Smooth muscle cell (in vitro differentiated cells): ENCODE results near the gene POFUT2. TPM values are rescaled to one million over a fixed set of nuclear protein-coding genes. Genes with fewer than 3 reads are reported as not detected.

Experiments used
- DNase-seq: peaks from one replicate; lab custom pipeline; 2025; ENCODE audit not compliant: unreplicated experiment; lab: John Stamatoyannopoulos, UW
- H2AFZ ChIP-seq: fragments of 200-600 bp; sonication (generic); 2 replicates; pipeline ENCODE4 v1.6.0; 2016; ENCODE audit warnings: antibody characterized with exemption, low read depth, mild to moderate bottlenecking
- H3F3A ChIP-seq: fragments of 200-600 bp; sonication (generic); 2 replicates; pipeline ENCODE4 v1.6.0; 2017; ENCODE audit warnings: antibody characterized with exemption, low read depth
- H3K27ac ChIP-seq: fragments of 200-600 bp; sonication (generic); 2 replicates; pipeline ENCODE4 v1.5.1; 2016; ENCODE audit warnings: low read depth, mild to moderate bottlenecking
- H3K27me3 ChIP-seq: fragments of 200-600 bp; sonication (generic); 2 replicates; pipeline ENCODE4 v1.6.1; 2016; ENCODE audit warnings: low read depth, mild to moderate bottlenecking
- H3K36me3 ChIP-seq: fragments of 200-600 bp; sonication (generic); 2 replicates; pipeline ENCODE4 v1.5.1; 2016; ENCODE audit warnings: low read depth
- H3K4me1 ChIP-seq: fragments of 200-600 bp; sonication (generic); 2 replicates; pipeline ENCODE4 v1.5.1; 2016; ENCODE audit warnings: low read depth
- H3K4me2 ChIP-seq: fragments of 200-600 bp; sonication (generic); 2 replicates; pipeline ENCODE4 v1.6.0; 2016; ENCODE audit warnings: mild to moderate bottlenecking
- H3K4me3 ChIP-seq: fragments of 200-600 bp; sonication (generic); 2 replicates; pipeline ENCODE4 v1.5.1; 2016; ENCODE audit warnings: mild to moderate bottlenecking
- H3K79me2 ChIP-seq: fragments of 200-600 bp; sonication (generic); 2 replicates; pipeline ENCODE4 v1.6.0; 2016; ENCODE audit warnings: low read depth, mild to moderate bottlenecking
- H3K9ac ChIP-seq: fragments of 200-600 bp; sonication (generic); 2 replicates; pipeline ENCODE4 v1.6.0; 2016; ENCODE audit warnings: low read depth
- H3K9me3 ChIP-seq: fragments of 200-600 bp; sonication (generic); replicated peaks from 2 replicates; pipeline ENCODE4 v1.5.1; 2016; ENCODE audit warnings: low read depth
- H4K20me1 ChIP-seq: fragments of 200-600 bp; sonication (generic); 2 replicates; pipeline ENCODE4 v1.6.0; 2016; ENCODE audit warnings: low read depth
- CTCF ChIP-seq: fragments of 200-600 bp; sonication (generic); IDR thresholded peaks from 2 replicates; pipeline ENCODE4 v1.5.1; 2017; ENCODE audit warnings: borderline replicate concordance, mild to moderate bottlenecking, antibody characterized with exemption; ENCODE audit not compliant: insufficient read depth, poor library complexity, severe bottlenecking
- WGBS: methylation state at CpG from one replicate; pipeline ENCODE4 v1.1.7; 2016; ENCODE audit warnings: low lambda C conversion rate; 5-methylcytosine and 5-hydroxymethylcytosine counted together
- polyA plus RNA-seq: library from polyadenylated mRNA; unstranded; fragments of >200 nt; fragmentation: Nextera tagmentation; extraction: Ambion mirVana; gene quantifications from 2 replicates; pipeline ENCODE4 v1.2.1, GENCODE V29; 2016
- total RNA-seq: library from RNA; depleted of rRNA; stranded (reverse); fragments of >200 nt; gene quantifications from 2 replicates; pipeline ENCODE4 v1.2.3, GENCODE V29; 2014

Gene POFUT2
- total and polyA plus RNA-seq, 2 experiments from 2014 or later, result 32.1 to 70.0 TPM

GRCh38 chr21:45250272-45250671 lies 37.4 kb downstream of the POFUT2 start:
- H3K27me3 ChIP-seq, result peaks cover 9% of the 10 kb centered on the region
- no peak overlapping the region for H2AFZ ChIP-seq
- H3K36me3 ChIP-seq, result no peaks in the 10 kb centered on the region
- no peaks in the 10 kb centered on the region for H3K4me1 ChIP-seq
- no peak overlapping the region for H3K4me2 ChIP-seq
- H3K79me2 ChIP-seq, result no peaks in the 10 kb centered on the region
- no peak overlapping the region for H3K27ac ChIP-seq
- H4K20me1 ChIP-seq, result no peaks in the 10 kb centered on the region
- 94% methylated on average over 3 of the region's 3 CpGs for WGBS
- H3K9me3 ChIP-seq, result no peaks in the 10 kb centered on the region
- no peaks in the 10 kb centered on the region for H3F3A ChIP-seq
- H3K4me3 ChIP-seq, result no peak overlapping the region
- DNase-seq, result no peak
- no peak for TF ChIP-seq CTCF
- no peak overlapping the region for H3K9ac ChIP-seq

GRCh38 chr21:45249626-45250025 lies 38.1 kb downstream of the POFUT2 start:
- no peak overlapping the region for H2AFZ ChIP-seq
- no peak for DNase-seq
- no peaks in the 10 kb centered on the region for H4K20me1 ChIP-seq
- no peaks in the 10 kb centered on the region for H3F3A ChIP-seq
- no peak overlapping the region for H3K4me2 ChIP-seq
- H3K4me1 ChIP-seq, result no peaks in the 10 kb centered on the region
- peaks cover 9% of the 10 kb centered on the region for H3K27me3 ChIP-seq
- H3K79me2 ChIP-seq, result no peaks in the 10 kb centered on the region
- H3K9ac ChIP-seq, result no peak overlapping the region
- no peaks in the 10 kb centered on the region for H3K36me3 ChIP-seq
- no peak for TF ChIP-seq CTCF
- H3K4me3 ChIP-seq, result no peak overlapping the region
- no peaks in the 10 kb centered on the region for H3K9me3 ChIP-seq
- 97% methylated on average over 6 of the region's 6 CpGs for WGBS
- no peak overlapping the region for H3K27ac ChIP-seq

- Histone ChIP-seq H3K79me2 (no peaks in the 10 kb centered on the region), H3K36me3 (no peaks in the 10 kb centered on the region), H2AFZ (no peak overlapping the region), H4K20me1 (no peaks in the 10 kb centered on the region), H3K9ac (no peak overlapping the region), H3F3A (no peaks in the 10 kb centered on the region), H3K27ac (no peak overlapping the region), H3K27me3 (peaks cover 9% of the 10 kb centered on the region), H3K9me3 (peaks cover 5% of the 10 kb centered on the region), H3K4me1 (no peaks in the 10 kb centered on the region), H3K4me2 (no peak overlapping the region), H3K4me3 (no peak overlapping the region)
- no peak for DNase-seq
- WGBS, result 78% methylated on average over 14 of the region's 14 CpGs
- no peak for TF ChIP-seq CTCF
These were observed 38.8 kb downstream of the POFUT2 start for GRCh38 chr21:45248893-45249381.

GRCh38 chr21:45248301-45248892 lies 39.3 kb downstream of the POFUT2 start:
- no peaks in the 10 kb centered on the region for H3K79me2 ChIP-seq
- no peaks in the 10 kb centered on the region for H4K20me1 ChIP-seq
- peaks cover 10% of the 10 kb centered on the region for H3K9me3 ChIP-seq
- H3K9ac ChIP-seq, result no peak overlapping the region
- no peaks in the 10 kb centered on the region for H3F3A ChIP-seq
- H3K4me3 ChIP-seq, result no peak overlapping the region
- TF ChIP-seq CTCF, result no peak
- no peak overlapping the region for H3K4me2 ChIP-seq
- 72% methylated on average over 13 of the region's 13 CpGs for WGBS
- no peaks in the 10 kb centered on the region for H3K36me3 ChIP-seq
- no peaks in the 10 kb centered on the region for H3K4me1 ChIP-seq
- H2AFZ ChIP-seq, result no peak overlapping the region
- DNase-seq, result no peak
- H3K27me3 ChIP-seq, result peaks cover 9% of the 10 kb centered on the region
- H3K27ac ChIP-seq, result no peak overlapping the region
